Measurements from ENCODE around the gene SLC10A7. TPM values are rescaled to one million over a fixed set of nuclear protein-coding genes. Genes with fewer than 3 reads are reported as not detected.

The SLC10A7 gene
- total and polyA plus RNA-seq, 2 of the 4 experiments (the other 2 are of a cell fraction), result 5.2 to 8.4 TPM

- Histone ChIP-seq H2AFZ (replicated peaks; ENCODE audit: low read length, poor library complexity) (peak overlapping the region; percentile 100), H3K9me3 (ENCODE audit: control insufficient read depth, insufficient read depth, low read length) (no peaks in the 10 kb centered on the region), H2BK20ac (ENCODE audit: low read depth, low read length) (no peak overlapping the region), H3K9me1 (ENCODE audit: insufficient read depth, low read length) (no peaks in the 10 kb centered on the region), H4K91ac (ENCODE audit: insufficient read depth, low read depth, low read length) (no peak overlapping the region; the same call in 1 of the 2 replicates), H3K79me1 (ENCODE audit: low read depth in 1 of 2, low read length in 2 of 2) (peaks cover 24 to 26% of the 10 kb centered on the region in 2 experiments), H4K8ac (ENCODE audit: low read depth in 2 of 2, low read length in 2 of 2) (peak overlapping the region in 1 of 2 experiments; percentile 57; a peak in 1 of 4 replicates), H2BK5ac (ENCODE audit: low read depth, low read length, poor library complexity, severe bottlenecking) (no peak overlapping the region), H3K4me3 (ENCODE audit: insufficient read depth, low read depth, low read length) (peak overlapping the region; percentile 94), H2AK9ac (replicated peaks; ENCODE audit: low read depth, low read length, poor library complexity) (peak overlapping the region; percentile 61), H3K4ac (ENCODE audit: low read depth, low read length) (peak overlapping the region; percentile 40), H3K9ac (ENCODE audit: low read depth, low read length) (peak overlapping the region; percentile 74), H3K4me2 (ENCODE audit: low read depth, low read length) (peak overlapping the region; percentile 91), H3K23ac (ENCODE audit: low read depth, low read length) (peak overlapping the region; percentile 37; the same call in 1 of the 2 replicates), H2BK15ac (ENCODE audit: low read depth, low read length) (no peak overlapping the region), H3K14ac (replicated peaks; ENCODE audit: low read depth, low read length) (no peak overlapping the region), H3K36me3 (ENCODE audit: control insufficient read depth, insufficient read depth, low read length) (no peaks in the 10 kb centered on the region), H3K18ac (ENCODE audit: low read depth, low read length) (no peak overlapping the region), H3K27ac (ENCODE audit: insufficient read depth, low read length) (peak overlapping the region; percentile 51; the same call in 1 of the 2 replicates), H3K56ac (ENCODE audit: extremely low read depth, insufficient read depth, low read length) (0 out of 2 replicates have a peak overlapping the region, but pooled peaks have one; percentile 10), H4K20me1 (ENCODE audit: insufficient read depth, low read length) (no peaks in the 10 kb centered on the region), H2AK5ac (ENCODE audit: low read depth, low read length) (no peak overlapping the region), H2BK120ac (ENCODE audit: low read depth, low read length) (no peak overlapping the region), H3K27me3 (ENCODE audit: control insufficient read depth, insufficient read depth, low read length) (no peaks in the 10 kb centered on the region), H3K4me1 (ENCODE audit: control insufficient read depth, insufficient read depth, low read length) (no peaks in the 10 kb centered on the region), H4K5ac (ENCODE audit: low read depth, low read length) (no peak overlapping the region)
- intact Hi-C loops (cut with micrococcal nuclease), result loop anchor here (5.0 to 10.0 kb wide), 2 partner anchors 114 to 572 kb away; partner anchors contain the start of gene POU4F2
- no peak for ATAC-seq (ENCODE audit: low read depth)
- no peak for TF ChIP-seq USF2 (IDR thresholded peaks at IDR 0.05; ENCODE audit: low read depth, low read length)
- no peak for TF ChIP-seq RFX5 (IDR thresholded peaks at IDR 0.05; ENCODE audit: low read depth, low read length)
- TF ChIP-seq MAFK (IDR thresholded peaks at IDR 0.05; ENCODE audit: low read depth, low read length), result no peak
- peak; percentile 4 for DNase-seq
- ChIA-PET CTCF (no interaction called here), POLR2A (ENCODE audit: unreplicated experiment) (interaction anchor here (0.5 to 0.7 kb wide), 2 partner anchors 13 to 471 kb away, joined by 3 to 4 read pairs; no protein-coding TSS in a partner anchor)
- no TSS peak for BruUV-seq (replicated peaks)
- no CpG with 5 or more reads among the region's 7 CpGs for WGBS, 2 experiments (ENCODE audit: extremely low coverage in 2 of 2, insufficient read length in 1 of 2)
- in situ Hi-C loops (cut with MboI; ENCODE audit: low sequenced_read_pairs), result no loop called here
- dilution Hi-C loops (cut with HindIII; ENCODE audit: low sequenced_read_pairs, unreplicated experiment), result no loop called here
Measured at GRCh38 chr4:146522869-146523205, 1.1 kb upstream of the SLC10A7 start.
